Measurements from ENCODE around the gene GRWD1. TPM values are rescaled to one million over a fixed set of nuclear protein-coding genes. Genes with fewer than 3 reads are reported as not detected.

GRWD1 gene
- total and polyA plus RNA-seq, 10 of the 15 experiments (the other 5 are each of a cell fraction or from before 2014, with no cell fraction given), result 1.4 to 103 (median 30.7) TPM

DNA sequence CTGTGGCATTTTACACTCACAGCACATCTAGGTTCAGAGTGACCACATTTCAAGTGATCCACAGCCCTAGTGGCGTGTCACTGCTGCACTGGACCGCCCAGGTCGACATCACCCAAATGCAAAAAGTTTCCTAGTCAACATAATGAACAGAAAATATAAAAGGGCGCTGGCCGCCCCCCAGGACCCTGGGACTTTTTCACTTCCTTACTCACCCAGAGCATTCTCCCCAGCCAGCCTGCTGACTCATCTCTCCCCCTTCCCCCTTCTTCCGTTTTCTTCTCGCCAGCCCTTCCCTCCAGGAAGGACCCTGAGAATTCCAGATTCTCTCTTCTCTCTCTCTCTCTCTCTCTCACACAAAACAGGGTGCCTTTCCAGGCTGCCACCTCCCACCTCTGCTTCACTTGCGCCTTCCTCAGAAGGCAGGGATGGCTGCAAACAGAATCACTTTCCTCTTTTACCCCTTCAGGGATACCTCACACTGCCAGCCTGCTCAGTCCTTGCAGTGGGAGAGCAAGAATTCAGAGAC, 21.0 kb upstream of the GRWD1 start (continued):
- TF ChIP-seq, protein P1, sequence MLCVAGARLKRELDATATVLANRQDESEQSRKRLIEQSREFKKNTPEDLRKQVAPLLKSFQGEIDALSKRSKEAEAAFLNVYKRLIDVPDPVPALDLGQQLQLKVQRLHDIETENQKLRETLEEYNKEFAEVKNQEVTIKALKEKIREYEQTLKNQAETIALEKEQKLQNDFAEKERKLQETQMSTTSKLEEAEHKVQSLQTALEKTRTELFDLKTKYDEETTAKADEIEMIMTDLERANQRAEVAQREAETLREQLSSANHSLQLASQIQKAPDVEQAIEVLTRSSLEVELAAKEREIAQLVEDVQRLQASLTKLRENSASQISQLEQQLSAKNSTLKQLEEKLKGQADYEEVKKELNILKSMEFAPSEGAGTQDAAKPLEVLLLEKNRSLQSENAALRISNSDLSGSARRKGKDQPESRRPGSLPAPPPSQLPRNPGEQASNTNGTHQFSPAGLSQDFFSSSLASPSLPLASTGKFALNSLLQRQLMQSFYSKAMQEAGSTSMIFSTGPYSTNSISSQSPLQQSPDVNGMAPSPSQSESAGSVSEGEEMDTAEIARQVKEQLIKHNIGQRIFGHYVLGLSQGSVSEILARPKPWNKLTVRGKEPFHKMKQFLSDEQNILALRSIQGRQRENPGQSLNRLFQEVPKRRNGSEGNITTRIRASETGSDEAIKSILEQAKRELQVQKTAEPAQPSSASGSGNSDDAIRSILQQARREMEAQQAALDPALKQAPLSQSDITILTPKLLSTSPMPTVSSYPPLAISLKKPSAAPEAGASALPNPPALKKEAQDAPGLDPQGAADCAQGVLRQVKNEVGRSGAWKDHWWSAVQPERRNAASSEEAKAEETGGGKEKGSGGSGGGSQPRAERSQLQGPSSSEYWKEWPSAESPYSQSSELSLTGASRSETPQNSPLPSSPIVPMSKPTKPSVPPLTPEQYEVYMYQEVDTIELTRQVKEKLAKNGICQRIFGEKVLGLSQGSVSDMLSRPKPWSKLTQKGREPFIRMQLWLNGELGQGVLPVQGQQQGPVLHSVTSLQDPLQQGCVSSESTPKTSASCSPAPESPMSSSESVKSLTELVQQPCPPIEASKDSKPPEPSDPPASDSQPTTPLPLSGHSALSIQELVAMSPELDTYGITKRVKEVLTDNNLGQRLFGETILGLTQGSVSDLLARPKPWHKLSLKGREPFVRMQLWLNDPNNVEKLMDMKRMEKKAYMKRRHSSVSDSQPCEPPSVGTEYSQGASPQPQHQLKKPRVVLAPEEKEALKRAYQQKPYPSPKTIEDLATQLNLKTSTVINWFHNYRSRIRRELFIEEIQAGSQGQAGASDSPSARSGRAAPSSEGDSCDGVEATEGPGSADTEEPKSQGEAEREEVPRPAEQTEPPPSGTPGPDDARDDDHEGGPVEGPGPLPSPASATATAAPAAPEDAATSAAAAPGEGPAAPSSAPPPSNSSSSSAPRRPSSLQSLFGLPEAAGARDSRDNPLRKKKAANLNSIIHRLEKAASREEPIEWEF (IDR thresholded peaks at IDR 0.05; ENCODE audit: insufficient replicate concordance, low read depth, low read length), result no peak
- 0 out of 2 replicates have a peak, but pooled peaks have one; percentile 41 for TF ChIP-seq MTA3 (IDR thresholded peaks at IDR 0.05; ENCODE audit: borderline replicate concordance, low read length)

DNA sequence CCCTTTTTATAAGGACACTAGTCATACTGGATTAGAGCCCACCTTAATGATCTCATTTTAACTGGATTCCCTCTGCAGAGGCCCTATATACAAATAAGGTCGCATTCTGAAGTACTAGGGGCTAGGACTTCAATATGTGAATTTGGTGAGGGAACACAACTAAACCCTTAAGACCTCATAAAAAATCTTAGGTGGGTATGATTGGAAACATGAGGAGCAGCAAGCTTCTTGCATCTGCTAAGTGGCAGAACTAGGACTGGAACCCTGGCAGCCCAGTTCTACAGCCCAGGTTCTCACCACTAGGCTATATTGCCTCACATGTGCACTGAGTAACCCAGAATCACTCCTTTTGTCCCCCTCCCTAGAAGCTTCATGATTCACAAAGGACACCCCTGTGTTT, 17.1 kb upstream of the GRWD1 start:
- in situ Hi-C loops (cut with MboI) (no loop called here), intact Hi-C loops (cut with micrococcal nuclease; ENCODE audit: unreplicated experiment) (no loop called here)
- no TSS peak for BruUV-seq (replicated peaks)
- Histone ChIP-seq H3K79me2 (ENCODE audit: control insufficient read depth, insufficient read depth, low read length) (no peaks in the 10 kb centered on the region), H4K20me1 (ENCODE audit: control insufficient read depth, insufficient read depth) (no peaks in the 10 kb centered on the region), H3K9me3 (replicated peaks; ENCODE audit: control insufficient read depth, insufficient read depth, low read length) (no peaks in the 10 kb centered on the region), H3K4me3 (no peak overlapping the region), H3K27me3 (replicated peaks in 1 of 2; ENCODE audit: control insufficient read depth in 2 of 2, insufficient read depth in 2 of 2, low read length in 1 of 2) (no peaks in the 10 kb centered on the region), H3K36me3 (ENCODE audit: control insufficient read depth in 2 of 2, insufficient read depth in 2 of 2, low read length in 1 of 2) (no peaks in the 10 kb centered on the region), H3K9ac (ENCODE audit: control insufficient read depth, insufficient read depth, low read length) (no peak overlapping the region), H3K4me1 (ENCODE audit: control insufficient read depth, insufficient read depth, low read length) (peaks cover 6% of the 10 kb centered on the region), H3K27ac (ENCODE audit: control insufficient read depth, insufficient read depth) (no peak overlapping the region), H2AFZ (ENCODE audit: control insufficient read depth, low read depth, low read length) (no peak overlapping the region), H3K4me2 (ENCODE audit: control insufficient read depth, insufficient read depth) (no peak overlapping the region)
- SMC1A ChIA-PET (ENCODE audit: uncharacterized antibody, unreplicated experiment), result no interaction called here
- ATAC-seq (no peak), DNase-seq (ENCODE audit: low read depth, low spot score) (no peak), FAIRE-seq (no peak)
- CTCF ChIA-PET, result interaction anchor here (0.6 to 1.0 kb wide), 3 partner anchors 10 to 62 kb away, joined by 3 read pairs; partner anchors contain the start of gene KDELR1
- POLR2A ChIA-PET, result interaction anchor here (0.6 kb wide), 1 partner anchor 15 kb away, joined by 9 read pairs; no protein-coding TSS in a partner anchor
- RAD21 ChIA-PET (ENCODE audit: unreplicated experiment), result interaction anchor here (0.5 kb wide), 1 partner anchor 38 kb away, joined by 3 read pairs; no protein-coding TSS in a partner anchor
- 88% methylated on average over 1 of the region's 1 CpG for WGBS (ENCODE audit: insufficient coverage, insufficient replicate concordance, low lambda C conversion rate, missing lambda C conversion rate)
- TF ChIP-seq YY1 (IDR thresholded peaks at IDR 0.05; ENCODE audit: low read depth, low read length), result no peak
- TF ChIP-seq PML (IDR thresholded peaks at IDR 0.05; ENCODE audit: low read length), result no peak
- no peak for TF ChIP-seq NRF1 (conservative IDR thresholded peaks at IDR 0.05; ENCODE audit: low read depth, low read length)
- TF ChIP-seq RCOR1 (conservative IDR thresholded peaks at IDR 0.05; ENCODE audit: low read depth, low read length), result no peak
- TF ChIP-seq NFIC (IDR thresholded peaks at IDR 0.05; ENCODE audit: low read depth, low read length), result no peak
- TF ChIP-seq, protein P2, sequence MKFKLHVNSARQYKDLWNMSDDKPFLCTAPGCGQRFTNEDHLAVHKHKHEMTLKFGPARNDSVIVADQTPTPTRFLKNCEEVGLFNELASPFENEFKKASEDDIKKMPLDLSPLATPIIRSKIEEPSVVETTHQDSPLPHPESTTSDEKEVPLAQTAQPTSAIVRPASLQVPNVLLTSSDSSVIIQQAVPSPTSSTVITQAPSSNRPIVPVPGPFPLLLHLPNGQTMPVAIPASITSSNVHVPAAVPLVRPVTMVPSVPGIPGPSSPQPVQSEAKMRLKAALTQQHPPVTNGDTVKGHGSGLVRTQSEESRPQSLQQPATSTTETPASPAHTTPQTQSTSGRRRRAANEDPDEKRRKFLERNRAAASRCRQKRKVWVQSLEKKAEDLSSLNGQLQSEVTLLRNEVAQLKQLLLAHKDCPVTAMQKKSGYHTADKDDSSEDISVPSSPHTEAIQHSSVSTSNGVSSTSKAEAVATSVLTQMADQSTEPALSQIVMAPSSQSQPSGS (IDR thresholded peaks at IDR 0.05; ENCODE audit: low read length), result no peak
- TF ChIP-seq TAF1 (IDR thresholded peaks at IDR 0.05; ENCODE audit: borderline replicate concordance, low read depth, low read length), result no peak
- TF ChIP-seq CHD2 (IDR thresholded peaks at IDR 0.05; ENCODE audit: borderline replicate concordance, low read depth, low read length), result no peak
- TF ChIP-seq RBBP5 (conservative IDR thresholded peaks at IDR 0.05), result no peak
- TF ChIP-seq HDGF (IDR thresholded peaks at IDR 0.05), result no peak
- TF ChIP-seq CREB1 (IDR thresholded peaks at IDR 0.05; ENCODE audit: low read depth), result no peak
- no peak for TF ChIP-seq BACH1 (IDR thresholded peaks at IDR 0.05; ENCODE audit: borderline replicate concordance)
- TF ChIP-seq TCF12 (IDR thresholded peaks at IDR 0.05; ENCODE audit: low read depth, low read length), result no peak
- no peak for TF ChIP-seq ZNF384 (IDR thresholded peaks at IDR 0.05; ENCODE audit: borderline replicate concordance, low read depth, low read length)
- no peak for TF ChIP-seq JUND (IDR thresholded peaks at IDR 0.05; ENCODE audit: low read depth, low read length)

All from GM12878 (cell line).